Sciatic nerve (tissue), 2 donors: ENCODE measurements around the gene SIGLEC10. TPM values are rescaled to one million over a fixed set of nuclear protein-coding genes. Genes with fewer than 3 reads are reported as not detected.
"Not testable (repeated sequence)": the region's sequence is repeated elsewhere in the genome, so short reads cannot be mapped to it uniquely, and the experiment has no call there.

Experiments used
- ATAC-seq: fragments of 200-7000 bp; cut with Tn5 transposase; one replicate; pipeline ENCODE4 v1.9.1; 2020; ENCODE audit warnings: mild to moderate bottlenecking, moderate library complexity
- DNase-seq: peaks from one replicate; pipeline ENCODE4 v3.0.0-alpha.2; 2020; ENCODE audit warnings: low spot score
- intact Hi-C: fragments of 100-400 bp; cut with DNase I; formaldehyde crosslinking; loops from one replicate; pipeline ENCODE4 v1.14.2; 2022
- total RNA-seq: library from RNA; stranded (reverse); fragmentation: NEBNext Ultra II Directional; extraction: Animal tissue kit (Norgen Biotek cat#: 25700); gene quantifications from one replicate; pipeline ENCODE4 v1.2.1, GENCODE V29; 2021
- donor health status: DM: no; HTN: no; CAD: no.
- donor health status: DM: no; HTN: no; CAD: no.

Gene SIGLEC10
- total RNA-seq, 1 donor from 2014 or later = 3.2 TPM

DNA sequence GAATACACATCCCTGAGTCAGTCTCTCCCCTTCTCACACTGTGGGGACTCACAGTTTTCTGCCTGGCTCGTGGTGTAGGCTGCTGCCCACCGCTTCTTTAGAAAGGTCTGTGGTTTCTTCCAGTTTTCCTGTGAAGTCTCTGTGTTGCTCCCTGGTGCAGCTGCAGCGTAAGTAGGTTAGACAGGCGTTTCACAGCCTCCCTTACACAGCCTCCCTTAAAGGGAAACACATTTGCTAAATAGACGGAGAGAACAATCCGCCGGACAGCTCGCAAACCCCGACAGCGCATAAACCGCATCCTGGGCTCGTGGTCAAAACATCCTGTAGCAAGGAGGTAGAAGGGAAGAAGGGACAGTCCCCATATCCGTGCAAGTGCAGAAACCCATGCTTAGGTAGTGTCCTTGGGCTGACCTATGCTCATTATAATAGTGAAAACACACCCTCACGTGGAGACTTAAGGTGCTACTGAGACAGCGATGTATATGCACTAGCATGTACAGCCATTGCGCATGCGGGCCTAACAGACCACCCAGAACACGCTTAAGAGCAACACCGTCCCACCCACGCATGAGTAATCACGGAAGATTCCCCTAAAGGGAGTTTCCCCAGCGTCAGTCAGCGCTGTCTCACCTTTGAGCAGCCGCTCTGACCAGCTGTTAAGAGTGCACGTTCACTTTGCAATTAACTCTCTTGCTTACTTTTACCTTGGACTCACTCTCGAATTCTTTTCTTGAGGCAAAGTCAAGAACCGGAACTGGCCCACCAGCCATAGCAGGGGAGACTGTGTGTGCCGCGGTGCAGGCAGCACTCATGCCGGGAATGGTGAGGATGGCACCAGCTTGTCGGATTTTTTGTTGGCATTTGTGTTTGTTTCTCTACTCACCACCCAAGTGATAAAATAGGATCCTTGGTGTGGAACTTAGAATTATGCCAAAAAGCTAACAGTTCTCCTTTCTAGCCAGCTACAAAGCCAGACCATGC, 24.3 kb upstream of the SIGLEC10 start:
- ATAC-seq = peak; percentile 15
- intact Hi-C loops = loop anchor here (5.0 kb wide), 1 partner anchor 1584 kb away; no protein-coding TSS in a partner anchor
- no peak for DNase-seq

DNA sequence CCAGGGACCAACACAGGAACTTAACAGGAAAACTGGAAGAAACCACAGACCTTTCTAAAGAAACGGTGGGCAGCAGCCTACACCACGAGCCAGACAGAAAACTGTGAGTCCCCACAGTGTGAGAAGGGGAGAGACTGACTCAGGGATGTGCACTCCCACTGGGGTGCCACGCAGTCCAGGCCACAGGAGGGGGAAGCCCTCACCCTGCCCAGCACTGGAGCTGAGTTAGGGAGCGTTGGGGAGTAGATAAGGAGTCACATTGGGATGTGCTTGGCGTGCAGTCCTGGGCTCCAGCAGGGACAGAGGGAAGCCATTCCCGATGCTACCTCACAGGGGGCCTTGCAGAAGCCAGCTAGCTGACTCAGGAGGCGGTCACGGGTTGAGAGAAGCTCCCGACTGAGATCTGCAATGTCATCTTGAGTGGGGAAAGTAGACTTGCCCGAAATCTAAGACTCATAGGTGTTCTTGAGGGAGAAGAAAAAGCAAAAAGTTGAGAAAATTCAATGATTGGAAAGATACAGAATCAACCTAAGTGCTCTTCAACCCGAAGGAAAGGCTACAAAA, 23.5 kb upstream of the SIGLEC10 start:
- ATAC-seq = peak; percentile 26
- DNase-seq = no peak
- intact Hi-C loops = loop anchor here (5.0 kb wide), 1 partner anchor 1584 kb away; no protein-coding TSS in a partner anchor

DNA sequence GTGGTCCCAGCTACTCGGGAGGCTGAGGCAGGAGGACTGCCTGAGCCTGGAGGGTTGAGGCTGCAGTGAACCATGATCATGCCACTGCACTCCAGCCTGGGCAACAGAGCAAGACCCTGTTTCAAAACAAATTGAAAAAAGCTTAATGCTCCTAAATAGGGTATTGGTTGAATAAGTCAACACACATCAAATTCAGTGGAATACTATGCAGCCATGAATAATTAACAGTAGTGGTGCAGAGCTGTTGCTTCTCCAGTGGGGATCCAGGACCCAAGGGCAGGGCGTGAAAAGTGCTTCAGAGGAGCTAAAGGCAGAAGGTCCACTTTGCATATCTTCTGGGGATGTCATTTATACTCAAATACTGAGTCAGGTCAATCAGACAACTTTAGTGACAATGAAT, 22.6 kb upstream of the SIGLEC10 start:
- ATAC-seq = no peak
- DNase-seq = no peak
- intact Hi-C loops = loop anchor here (5.0 kb wide), 1 partner anchor 1583 kb away; no protein-coding TSS in a partner anchor

DNA sequence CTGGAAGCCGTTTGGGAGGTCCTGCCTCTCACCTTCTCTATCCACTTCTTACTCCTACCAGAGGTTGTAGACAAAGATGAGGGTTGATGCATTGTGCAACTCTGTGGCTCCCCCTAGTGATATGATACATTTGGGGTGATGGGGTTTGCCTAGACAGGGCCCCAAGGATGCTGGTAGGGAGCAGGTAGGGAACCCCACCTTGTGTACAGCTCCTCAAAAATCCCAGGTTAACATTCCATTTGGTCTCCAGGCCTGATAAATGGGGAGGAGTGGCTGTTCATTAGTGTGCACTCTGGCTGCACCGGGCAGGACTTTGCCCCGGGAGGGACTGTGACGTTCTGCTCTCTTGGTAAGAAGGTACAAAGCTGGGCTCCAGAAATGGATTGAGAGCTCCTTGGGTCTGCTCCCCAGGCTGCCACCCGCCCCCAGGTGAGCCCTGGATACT, 21.6 kb upstream of the SIGLEC10 start:
- no peak for ATAC-seq
- no peak for DNase-seq
- intact Hi-C loops = no loop called here

DNA sequence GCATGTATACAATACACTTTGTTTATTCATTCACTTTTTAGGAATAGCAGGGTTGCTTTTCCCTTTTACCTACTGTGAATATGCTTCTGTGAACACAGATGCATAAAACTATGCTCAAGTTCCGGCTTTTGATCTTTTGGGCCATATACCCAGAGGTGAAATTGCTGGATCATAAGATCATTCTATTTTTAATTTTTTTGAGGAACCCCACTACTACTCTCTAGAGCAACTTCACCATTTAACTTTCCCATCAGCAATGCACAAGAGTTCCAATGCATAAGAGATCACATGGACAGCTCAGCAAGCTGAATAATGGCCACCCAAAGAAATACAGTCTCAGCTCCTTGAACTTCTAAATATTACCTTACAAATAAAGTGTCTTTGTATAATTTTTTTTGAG, 17.0 kb upstream of the SIGLEC10 start:
- intact Hi-C loops = no loop called here
- DNase-seq = no peak
- ATAC-seq = no peak

DNA sequence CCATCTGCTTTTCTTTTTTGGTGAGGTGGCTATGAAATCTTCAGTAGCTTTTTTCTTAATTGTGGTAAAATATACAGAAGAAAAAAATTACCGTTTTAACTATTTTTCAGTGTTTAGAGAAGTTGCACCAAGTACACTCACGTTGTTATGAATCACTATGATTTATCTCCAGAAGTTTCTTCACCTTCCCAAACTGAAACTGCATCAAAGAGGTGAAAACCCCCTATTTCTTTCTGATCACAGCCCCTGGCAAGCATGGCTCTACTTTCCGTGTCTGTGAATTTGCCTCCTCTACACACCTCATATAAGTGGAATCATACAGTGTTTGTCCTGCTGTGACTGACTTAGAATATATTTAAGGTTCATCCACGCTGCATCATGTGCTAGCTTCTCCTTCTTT, 15.6 kb upstream of the SIGLEC10 start:
- ATAC-seq = no peak
- intact Hi-C loops = no loop called here
- no peak for DNase-seq

DNA sequence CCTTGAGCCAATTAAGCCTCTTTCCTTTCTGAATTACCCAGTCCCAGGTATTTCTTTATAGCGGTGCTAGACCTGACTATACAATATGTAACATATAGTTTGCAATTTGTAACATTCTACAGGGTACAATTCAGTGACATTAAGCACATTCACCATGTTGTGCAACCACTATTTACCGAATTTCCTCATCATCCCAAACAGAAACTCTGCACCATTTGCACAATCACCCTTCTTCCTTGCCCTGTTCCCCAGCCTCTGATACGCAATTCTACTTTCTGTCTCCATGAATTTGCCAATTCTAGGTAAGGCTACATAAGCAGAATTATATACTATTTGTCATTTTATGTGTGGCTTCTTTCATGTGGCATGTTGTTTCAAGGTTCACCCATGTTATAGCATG, 13.7 kb upstream of the SIGLEC10 start:
- ATAC-seq (no peak), DNase-seq (no peak)
- intact Hi-C loops = no loop called here

DNA sequence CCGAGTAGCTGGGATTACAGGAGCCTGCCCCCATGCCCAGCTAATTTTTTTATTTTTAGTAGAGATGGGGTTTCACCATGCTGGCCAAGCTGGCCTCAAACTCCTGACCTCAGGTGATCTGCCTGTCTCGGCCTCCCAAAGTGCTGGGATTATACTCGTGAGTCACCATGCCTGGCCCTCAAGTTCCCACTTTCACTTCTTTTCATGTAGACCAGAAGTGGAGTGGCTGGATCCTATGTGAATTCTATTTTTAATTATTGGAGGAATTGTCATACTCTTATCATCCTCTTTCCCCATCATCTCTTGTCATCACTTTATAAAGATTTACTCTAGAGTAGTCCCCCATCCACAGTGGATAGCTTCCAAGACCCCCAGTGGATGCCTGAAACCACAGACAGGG, 12.8 kb upstream of the SIGLEC10 start:
- intact Hi-C loops = no loop called here
- ATAC-seq (no peak), DNase-seq (no peak)

DNA sequence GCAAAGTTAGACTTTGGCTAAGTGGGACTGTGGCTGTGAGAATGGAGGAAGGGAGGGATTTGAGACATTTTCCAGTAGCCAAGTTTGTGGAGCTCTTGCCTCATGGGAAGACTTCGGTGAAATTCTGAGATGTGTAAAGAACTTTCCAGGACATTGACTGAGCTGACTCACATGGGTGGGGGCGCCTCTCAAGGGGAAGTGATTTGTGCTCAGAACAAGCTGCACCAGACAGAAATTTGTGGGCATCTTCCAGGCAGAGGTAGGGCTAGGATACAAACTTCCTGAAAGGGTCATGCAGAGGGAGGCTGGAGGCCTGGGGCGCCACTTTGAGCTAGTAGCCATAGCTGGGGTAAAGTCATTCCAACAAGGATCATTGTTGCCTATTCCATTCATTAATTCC, 9.8 kb upstream of the SIGLEC10 start:
- no peak for DNase-seq
- ATAC-seq = no peak
- intact Hi-C loops = no loop called here

DNA sequence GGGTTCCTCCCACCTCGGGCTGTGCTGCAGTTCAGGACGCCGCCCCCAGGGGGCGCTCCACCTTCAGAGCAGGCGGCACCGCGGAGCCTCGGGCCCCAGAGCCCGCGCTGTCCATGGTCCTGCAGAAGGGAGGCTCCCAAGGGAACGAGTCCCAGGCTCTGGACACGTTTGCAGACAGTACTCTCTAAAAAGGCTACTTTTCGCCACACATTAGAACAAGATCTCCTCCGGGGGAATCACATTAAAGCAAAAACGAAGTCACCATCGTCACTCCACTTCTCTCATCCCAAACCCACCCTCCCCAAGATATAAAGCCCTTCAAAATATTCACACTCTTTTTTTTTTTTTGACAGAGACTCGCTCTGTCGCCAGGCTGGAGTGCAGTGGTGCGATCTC, 4.6 kb upstream of the SIGLEC10 start:
- intact Hi-C loops = no loop called here
- ATAC-seq (peak; percentile 72), DNase-seq (peak; percentile 86)

DNA sequence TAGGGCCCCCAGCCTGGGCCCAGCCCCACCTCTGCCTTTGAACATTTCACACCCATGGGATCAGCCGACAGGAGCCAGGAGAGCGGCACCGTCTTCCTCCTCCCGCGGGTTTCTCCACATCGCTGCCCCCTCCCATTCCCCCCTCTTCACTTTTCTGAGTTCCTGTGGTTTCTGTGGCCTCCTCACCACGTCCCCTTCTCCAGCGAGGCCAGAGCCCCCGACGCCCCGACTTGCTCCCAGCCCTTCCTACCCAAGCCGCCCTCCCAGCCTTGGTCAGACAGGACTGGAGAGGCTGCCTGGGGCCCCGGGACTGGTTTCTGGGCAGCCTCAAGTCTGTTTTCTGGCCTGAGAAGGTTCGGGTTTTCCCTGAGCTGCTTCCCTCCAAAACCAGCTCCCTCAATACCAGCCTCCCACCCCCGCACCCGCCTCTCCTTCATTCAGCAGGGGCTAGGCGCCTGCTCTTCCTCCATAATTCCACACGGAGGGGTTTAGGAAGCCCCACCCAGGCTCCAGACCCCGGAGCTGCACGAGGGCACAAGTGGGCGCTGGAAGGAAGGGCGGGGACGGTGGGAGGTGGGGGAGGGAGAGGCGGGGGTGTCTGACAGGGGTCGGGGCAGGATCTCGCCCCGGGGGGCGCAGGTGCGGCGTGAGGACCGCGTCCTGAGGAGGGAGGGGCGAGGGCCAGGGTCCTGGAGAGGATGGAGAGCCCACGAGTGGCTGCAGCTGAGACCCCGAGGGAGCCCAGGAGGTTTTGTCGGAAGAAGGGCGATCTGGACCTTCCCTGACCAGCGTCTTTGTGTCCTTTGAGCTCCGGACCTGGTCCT, 4.0 kb upstream of the SIGLEC10 start:
- ATAC-seq = no peak
- intact Hi-C loops = no loop called here
- DNase-seq = no peak

DNA sequence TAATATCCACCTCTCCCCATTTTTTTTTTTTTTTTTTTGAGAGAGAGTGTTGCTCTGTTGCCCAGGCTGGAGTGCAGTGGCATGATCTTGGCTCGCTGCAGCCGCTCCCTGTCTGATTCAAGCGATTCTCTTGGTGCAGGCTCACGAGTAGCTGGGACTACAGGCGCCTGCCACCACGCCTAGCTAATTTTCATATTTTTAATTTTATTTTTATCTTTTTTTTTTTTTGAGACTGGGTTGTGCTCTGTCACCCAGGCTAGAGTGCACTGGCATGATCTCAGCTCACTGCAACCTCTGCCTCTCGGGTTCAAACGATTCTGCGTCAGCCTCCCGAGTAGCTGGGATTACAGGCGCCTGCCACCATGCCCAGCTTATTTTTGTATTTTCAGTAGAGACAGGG, 3.1 kb upstream of the SIGLEC10 start:
- intact Hi-C loops, DNase-seq, ATAC-seq: not testable (repeated sequence)

DNA sequence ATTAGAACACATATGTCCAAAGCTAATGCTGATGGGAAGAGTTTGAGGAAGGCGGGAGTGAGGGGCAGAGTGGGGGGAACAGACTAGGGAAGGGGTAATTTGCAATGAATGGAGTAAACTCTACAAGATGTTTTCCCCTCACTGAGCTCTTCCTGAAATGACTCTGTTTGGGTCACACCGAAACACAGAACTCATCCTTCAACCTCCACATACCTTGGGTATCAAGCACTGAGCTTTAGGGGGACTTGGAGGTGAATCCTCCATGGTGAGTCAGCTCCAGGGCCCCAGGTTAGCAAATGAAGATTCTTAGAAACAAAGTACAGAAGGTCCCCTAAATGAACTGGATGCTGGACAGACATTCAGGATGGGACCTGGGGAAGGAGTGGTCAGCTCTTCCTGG, 1.3 kb upstream of the SIGLEC10 start:
- no peak for ATAC-seq
- DNase-seq = no peak
- intact Hi-C loops = no loop called here

DNA sequence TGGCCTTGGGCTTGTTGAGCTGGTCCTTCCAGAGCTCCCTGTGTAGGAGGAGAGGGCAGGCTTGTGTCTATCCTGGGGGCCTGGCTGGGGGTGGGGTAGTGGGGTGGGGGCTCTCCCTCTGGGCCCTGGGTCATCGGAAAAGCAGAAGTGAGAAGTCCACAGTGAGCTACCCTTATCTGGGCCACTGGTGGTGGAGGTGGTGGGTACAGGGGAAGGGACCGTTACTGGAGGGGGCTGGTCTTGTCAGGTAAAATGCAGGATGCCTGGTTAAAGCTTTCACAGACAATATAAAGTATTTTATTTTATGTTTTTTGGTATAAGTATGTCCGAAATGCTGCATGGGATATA, 342 bp upstream of the SIGLEC10 start:
- ATAC-seq = peak; percentile 44
- intact Hi-C loops = no loop called here
- DNase-seq = no peak

DNA sequence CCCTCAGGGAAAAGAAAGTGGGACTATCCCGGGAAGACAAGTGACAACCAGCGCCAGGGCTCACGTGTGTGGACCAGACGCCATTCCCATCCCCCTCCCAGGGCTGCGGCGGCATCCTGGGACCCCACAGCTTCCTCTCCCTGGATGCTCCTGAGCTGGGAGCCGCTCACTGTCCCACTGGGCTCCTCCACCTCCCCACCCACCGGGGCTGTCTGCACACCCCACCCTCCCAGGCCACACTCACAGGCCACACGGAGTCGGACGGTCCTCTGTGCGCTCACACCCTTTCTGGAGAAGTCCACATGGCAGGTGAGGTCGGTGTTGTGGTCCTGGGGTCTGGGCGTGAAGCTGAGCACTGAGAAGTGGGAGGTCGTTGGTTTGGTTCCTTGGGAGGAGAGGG, 1.0 kb downstream of the SIGLEC10 start:
- DNase-seq, ATAC-seq, intact Hi-C loops: not testable (repeated sequence)

DNA sequence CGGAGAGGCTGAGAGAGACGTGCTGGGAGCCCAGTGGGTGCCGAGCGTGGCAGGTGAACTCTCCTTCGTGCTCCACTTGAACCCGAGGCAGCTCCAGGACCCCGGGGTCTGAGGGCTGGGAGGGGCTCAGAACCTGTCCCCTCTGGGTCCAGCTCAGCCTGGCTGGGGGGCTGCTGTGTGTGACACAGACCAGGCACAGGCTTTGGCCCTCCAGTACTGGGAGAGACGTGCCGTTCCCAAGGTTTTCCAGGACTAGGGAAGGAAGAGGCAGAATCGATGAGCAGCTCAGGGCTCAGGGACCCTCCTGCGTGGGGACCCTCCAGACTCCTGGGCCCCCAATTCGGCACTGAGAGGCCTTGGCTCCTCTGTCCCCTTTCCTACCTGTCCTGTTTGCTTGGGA, 2.3 kb downstream of the SIGLEC10 start:
- intact Hi-C loops = no loop called here
- DNase-seq (no peak), ATAC-seq (no peak)

DNA sequence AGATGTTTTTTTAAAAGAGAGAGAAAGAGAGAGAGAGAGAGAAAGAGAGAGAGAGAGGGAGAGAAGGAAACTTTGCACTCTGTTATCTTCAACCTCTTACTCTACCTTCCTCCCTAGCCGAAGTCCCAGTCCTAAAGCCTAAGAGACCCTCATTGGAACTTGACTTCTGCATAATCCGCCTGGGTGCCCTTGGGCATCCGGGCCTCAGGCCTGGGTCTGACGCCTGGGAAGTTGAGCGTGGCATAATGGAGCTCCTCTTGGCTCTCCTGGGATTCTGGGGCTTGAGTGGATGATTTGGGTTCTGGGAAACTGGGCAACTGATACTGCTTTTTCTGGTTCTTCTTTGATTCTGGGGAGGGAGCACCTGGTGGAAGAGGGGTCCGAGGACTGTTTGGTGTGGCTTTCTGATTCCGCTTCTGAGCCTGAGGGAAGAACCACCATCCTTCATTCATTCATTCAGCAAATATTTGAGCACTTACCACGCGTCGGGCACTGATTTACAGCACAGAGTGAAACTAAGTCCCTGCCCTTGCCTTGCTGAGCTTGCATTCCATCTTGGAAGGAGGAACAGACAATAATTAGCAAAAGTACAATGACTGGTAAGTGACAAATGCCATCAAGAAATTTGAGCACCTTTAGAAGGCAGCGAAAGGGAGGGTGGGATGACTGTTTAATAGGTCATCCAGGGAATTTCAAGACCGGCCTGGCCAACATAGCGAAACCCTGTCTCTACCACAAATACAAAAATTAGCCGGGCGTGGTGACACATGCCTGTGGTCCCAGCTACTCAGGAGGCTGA, 6.3 kb downstream of the SIGLEC10 start:
- no peak for ATAC-seq
- DNase-seq = no peak
- intact Hi-C loops = no loop called here

DNA sequence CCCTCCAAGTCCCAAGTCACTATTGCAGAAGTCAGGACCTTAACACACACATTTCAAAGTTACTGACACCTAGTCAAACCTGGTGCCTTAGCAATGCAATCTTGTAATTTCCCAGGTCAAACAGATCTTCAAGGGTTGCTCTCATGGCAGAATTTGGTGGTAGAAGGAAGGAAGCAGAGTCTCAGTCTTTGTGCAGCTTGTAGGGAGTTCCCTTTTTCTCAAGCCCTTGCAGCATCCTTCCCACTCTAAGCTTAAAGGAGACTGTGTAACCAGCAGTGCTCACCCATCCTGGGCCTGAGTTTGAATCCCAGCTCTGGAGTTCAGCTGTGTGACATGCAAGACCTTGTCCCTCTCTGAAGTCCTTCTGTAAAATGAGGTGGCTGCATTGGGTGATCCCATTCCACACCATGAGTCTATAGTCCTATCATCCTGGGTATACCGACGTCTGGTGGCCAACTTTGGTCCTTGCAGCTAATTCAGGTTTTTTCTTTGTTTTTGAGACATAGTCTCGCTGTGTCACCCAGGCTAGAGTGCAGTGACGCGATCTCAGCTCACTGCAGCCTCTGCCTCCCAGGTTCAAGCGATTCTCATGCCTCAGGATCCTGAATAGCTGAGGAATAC, 9.8 kb downstream of the SIGLEC10 start:
- intact Hi-C loops = no loop called here
- no peak for ATAC-seq
- no peak for DNase-seq
